Lower lobe of right lung (tissue), 2 donors: Measurements from ENCODE around the gene C15orf39. TPM values are rescaled to one million over a fixed set of nuclear protein-coding genes. Genes with fewer than 3 reads are reported as not detected.

Experiments
- ATAC-seq, 2 donors: fragments of 200-7000 bp; cut with Tn5 transposase; one replicate each; pipeline ENCODE4 v1.9.1; 2020 to 2022; ENCODE audit warnings: mild to moderate bottlenecking in 2 of 2, moderate library complexity in 2 of 2
- DNase-seq: peaks from one replicate; pipeline ENCODE4 v3.0.0-alpha.2; 2020
- H3K27ac ChIP-seq: fragments of 200-600 bp; one replicate; pipeline ENCODE4 v1.8.0; 2022
- H3K27me3 ChIP-seq: fragments of 200-600 bp; one replicate; pipeline ENCODE4 v1.8.0; 2022; ENCODE audit warnings: low read depth
- H3K36me3 ChIP-seq: fragments of 200-600 bp; one replicate; pipeline ENCODE4 v1.8.0; 2022; ENCODE audit warnings: mild to moderate bottlenecking
- H3K4me1 ChIP-seq: fragments of 200-600 bp; one replicate; pipeline ENCODE4 v1.8.0; 2022
- H3K4me3 ChIP-seq: fragments of 200-600 bp; one replicate; pipeline ENCODE4 v1.8.0; 2022; ENCODE audit warnings: mild to moderate bottlenecking
- H3K9me3 ChIP-seq: fragments of 200-600 bp; one replicate; pipeline ENCODE4 v1.8.0; 2022
- CTCF ChIP-seq: fragments of 200-600 bp; IDR thresholded peaks from one replicate; pipeline ENCODE4 v1.8.0; 2022; ENCODE audit warnings: antibody characterized with exemption, mild to moderate bottlenecking
- intact Hi-C: fragments of 100-400 bp; cut with DNase I; formaldehyde crosslinking; loops from one replicate; pipeline ENCODE4 v1.11.0; 2022
- total RNA-seq: library from RNA; stranded (reverse); fragmentation: NEBNext Ultra II Directional; extraction: Animal tissue kit (Norgen Biotek cat#: 25700); gene quantifications from one replicate; pipeline ENCODE4 v1.2.1, GENCODE V29; 2021
- donor health status: DM: no; HTN: yes; CAD: no; lungs with severe emphysema.

Gene C15orf39
- total RNA-seq, 1 donor from 2014 or later = 36.3 TPM

DNA sequence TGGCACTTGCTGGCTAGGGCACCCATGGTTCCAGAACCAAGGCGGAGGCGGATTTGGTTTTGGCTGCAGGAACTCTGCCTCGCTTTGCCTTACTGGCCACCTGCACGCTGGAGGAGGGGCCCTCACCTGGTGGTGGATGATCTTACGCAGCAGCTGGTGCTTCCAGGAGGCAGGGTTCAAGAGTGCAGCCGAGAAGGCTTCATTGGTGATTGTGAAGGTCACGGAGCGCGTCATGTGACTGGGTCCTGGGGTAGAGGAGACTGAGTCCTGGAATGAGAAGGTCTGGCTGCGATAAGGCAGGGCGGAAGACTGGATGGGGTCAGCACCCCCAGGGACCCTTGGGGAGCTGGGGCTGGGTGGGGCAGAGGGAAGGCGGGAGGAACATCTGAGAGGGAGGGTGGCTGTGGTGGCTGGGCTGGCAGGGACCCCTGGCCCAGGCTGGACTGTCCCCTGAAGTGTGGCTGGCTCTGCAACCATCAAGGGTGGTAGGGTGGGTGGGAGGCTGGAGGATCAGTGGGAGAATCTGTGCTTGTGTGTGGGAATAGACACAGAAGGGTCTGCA lies 30.7 kb downstream of the C15orf39 start:
- no peak for ATAC-seq
- TF ChIP-seq CTCF = no peak
- H3K27ac ChIP-seq = no peak overlapping the region
- no peak for DNase-seq
- intact Hi-C loops = no loop called here
- H3K27me3 ChIP-seq = peaks cover 17% of the 10 kb centered on the region
- no peaks in the 10 kb centered on the region for H3K36me3 ChIP-seq
- no peak overlapping the region for H3K4me3 ChIP-seq
- no peaks in the 10 kb centered on the region for H3K4me1 ChIP-seq
- no peaks in the 10 kb centered on the region for H3K9me3 ChIP-seq

- H3K4me1 ChIP-seq = no peaks in the 10 kb centered on the region
- no peak overlapping the region for H3K27ac ChIP-seq
- no peak for ATAC-seq
- H3K36me3 ChIP-seq = no peaks in the 10 kb centered on the region
- H3K4me3 ChIP-seq = no peak overlapping the region
- no peaks in the 10 kb centered on the region for H3K9me3 ChIP-seq
- no peak for TF ChIP-seq CTCF
- DNase-seq = no peak
- peaks cover 20% of the 10 kb centered on the region for H3K27me3 ChIP-seq
- intact Hi-C loops = no loop called here
Measured at GRCh38 chr15:75232826-75233503, 31.3 kb downstream of the C15orf39 start.

GRCh38 chr15:75233504-75234190 lies 32.0 kb downstream of the C15orf39 start:
- Histone ChIP-seq H3K4me1 (no peaks in the 10 kb centered on the region), H3K27ac (no peak overlapping the region), H3K36me3 (no peaks in the 10 kb centered on the region), H3K4me3 (no peak overlapping the region), H3K9me3 (no peaks in the 10 kb centered on the region), H3K27me3 (peaks cover 27% of the 10 kb centered on the region)
- intact Hi-C loops = no loop called here
- TF ChIP-seq CTCF = no peak
- ATAC-seq (no peak), DNase-seq (no peak)

- no peak overlapping the region for H3K4me3 ChIP-seq
- H3K4me1 ChIP-seq = no peaks in the 10 kb centered on the region
- intact Hi-C loops = no loop called here
- H3K27me3 ChIP-seq = peaks cover 28% of the 10 kb centered on the region
- H3K27ac ChIP-seq = no peak overlapping the region
- H3K36me3 ChIP-seq = no peaks in the 10 kb centered on the region
- H3K9me3 ChIP-seq = no peaks in the 10 kb centered on the region
- no peak for ATAC-seq
- DNase-seq = no peak
- TF ChIP-seq CTCF = no peak
Measured at GRCh38 chr15:75234191-75234810, 32.6 kb downstream of the C15orf39 start.

DNA sequence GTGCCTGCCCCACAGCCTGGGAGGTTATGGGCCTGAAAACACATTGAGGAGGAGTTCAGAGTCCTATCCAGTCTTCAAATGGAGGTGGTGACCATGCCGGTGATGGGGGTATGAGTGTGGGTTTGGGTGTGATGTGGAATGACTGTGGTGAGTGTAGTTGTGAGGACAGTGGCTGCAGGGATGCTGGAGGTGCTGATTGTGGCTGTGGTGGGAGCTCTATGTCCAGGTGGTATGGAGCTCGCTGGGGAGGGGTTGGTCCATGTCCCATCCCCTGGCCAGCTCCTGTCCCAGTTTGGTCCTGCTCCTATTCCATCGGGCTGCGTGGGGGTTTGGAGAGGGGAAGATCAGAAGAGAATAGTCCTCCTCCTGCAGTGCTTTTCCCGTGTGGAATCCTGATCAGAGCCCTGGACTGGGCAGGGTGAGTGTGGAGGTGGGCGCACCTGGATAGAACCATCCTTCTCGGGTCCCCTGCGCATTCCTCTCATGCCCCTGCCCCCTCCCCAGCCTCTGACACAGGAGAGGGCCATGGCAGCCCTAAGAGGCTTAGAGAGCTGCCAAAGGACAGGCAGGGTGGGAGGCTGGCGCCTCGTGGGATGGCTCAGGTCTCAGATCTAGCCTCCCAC lies 33.5 kb downstream of the C15orf39 start:
- H3K36me3 ChIP-seq = no peaks in the 10 kb centered on the region
- peaks cover 28% of the 10 kb centered on the region for H3K27me3 ChIP-seq
- DNase-seq (no peak), ATAC-seq (no peak)
- no peak overlapping the region for H3K27ac ChIP-seq
- no peaks in the 10 kb centered on the region for H3K4me1 ChIP-seq
- intact Hi-C loops = no loop called here
- no peak for TF ChIP-seq CTCF
- no peaks in the 10 kb centered on the region for H3K9me3 ChIP-seq
- H3K4me3 ChIP-seq = no peak overlapping the region
